Activated CD4-positive, alpha-beta T cell treated with anti-CD3 and anti-CD28 coated beads, Interleukin-10, Interleukin-2, amounts not matched to agents 100 ng/mL and 50 ng/mL, durations not matched to agents 16 hours and 8 hours (primary cell): ENCODE measurements around the gene PNKP.

ENCODE experiments used
- DNase-seq: peaks from one replicate; pipeline ENCODE4 v3.0.0-alpha.2; 2020

Gene PNKP

GRCh38 chr19:49889687-49890348 lies 22.4 kb upstream of the PNKP start:
- peak; percentile 86 for DNase-seq

GRCh38 chr19:49889038-49889686 lies 21.8 kb upstream of the PNKP start:
- no peak for DNase-seq

- DNase-seq = no peak
Observed at GRCh38 chr19:49888510-49888824, 21.1 kb upstream of the PNKP start.

GRCh38 chr19:49887665-49888509 lies 20.5 kb upstream of the PNKP start:
- no peak for DNase-seq

- no peak for DNase-seq
Observed at GRCh38 chr19:49887037-49887664, 19.8 kb upstream of the PNKP start.

GRCh38 chr19:49884760-49885159 lies 17.4 kb upstream of the PNKP start:
- no peak for DNase-seq

GRCh38 chr19:49884109-49884508 lies 16.7 kb upstream of the PNKP start:
- DNase-seq = no peak

GRCh38 chr19:49883094-49883493 lies 15.7 kb upstream of the PNKP start:
- no peak for DNase-seq

GRCh38 chr19:49882643-49883042 lies 15.3 kb upstream of the PNKP start:
- DNase-seq = no peak

- no peak for DNase-seq
Observed at GRCh38 chr19:49881672-49882394, 14.5 kb upstream of the PNKP start.

GRCh38 chr19:49881186-49881585 lies 13.8 kb upstream of the PNKP start:
- DNase-seq = no peak

- DNase-seq = no peak
Observed at GRCh38 chr19:49880162-49880869, 12.9 kb upstream of the PNKP start.

- DNase-seq = peak; percentile 56
Observed at GRCh38 chr19:49879243-49879963, 12.0 kb upstream of the PNKP start.

- no peak for DNase-seq
Observed at GRCh38 chr19:49878744-49879070, 11.3 kb upstream of the PNKP start.

- peak; percentile 99 for DNase-seq
Observed at GRCh38 chr19:49877879-49878743, 10.7 kb upstream of the PNKP start.

GRCh38 chr19:49877020-49877878 lies 9.9 kb upstream of the PNKP start, which contains the start of the genes AKT1S1 and TBC1D17:
Gene AKT1S1, minus strand, starts transcription at chr19:49877355. Its CDS starts 4,060 bp downstream, at chr19:49873295.
Gene TBC1D17, plus strand, starts transcription at chr19:49877702. Its CDS starts 22 bp downstream, at chr19:49877724.
- DNase-seq = peak; percentile 99

GRCh38 chr19:49876422-49877019 lies 9.1 kb upstream of the PNKP start:
- peak; percentile 99 for DNase-seq

- peak; percentile 72 for DNase-seq
Observed at GRCh38 chr19:49875857-49876421, 8.6 kb upstream of the PNKP start.

GRCh38 chr19:49875177-49875576 lies 7.8 kb upstream of the PNKP start:
- DNase-seq = no peak
